Activated T-cell treated with anti-CD3 and anti-CD28 coated beads, Interleukin-2, amount 50 U/mL, for 48 hours (primary cell): ENCODE results near the gene KCNK16.
"Not testable (repeated sequence)": the region's sequence is repeated elsewhere in the genome, so short reads cannot be mapped to it uniquely, and the experiment has no call there.

Source experiments
- DNase-seq, 2 experiments: peaks; one replicate each; pipeline ENCODE4 v3.0.0-alpha.2; 2020

KCNK16 gene

DNA sequence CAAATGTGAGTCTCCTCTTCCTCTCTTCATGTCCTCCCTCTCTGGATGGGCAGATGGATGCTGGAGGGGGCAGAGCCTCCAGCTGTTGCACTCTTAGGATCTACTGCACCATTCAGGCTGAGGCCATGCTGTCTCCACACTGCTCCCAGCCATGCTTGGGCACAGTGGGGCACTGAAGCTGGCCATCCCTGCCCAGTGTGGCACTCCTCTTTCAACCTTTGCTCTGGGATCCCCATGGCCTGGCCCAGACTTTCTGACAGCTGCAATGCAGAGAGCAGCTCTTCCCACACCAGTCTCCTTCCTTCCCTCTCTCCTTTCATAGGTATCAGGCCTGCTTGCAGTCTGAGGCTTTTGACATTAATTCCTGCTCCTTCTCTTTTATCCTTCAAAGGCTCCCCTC is 17.6 kb downstream of the KCNK16 start:
- DNase-seq, result no peak

DNA sequence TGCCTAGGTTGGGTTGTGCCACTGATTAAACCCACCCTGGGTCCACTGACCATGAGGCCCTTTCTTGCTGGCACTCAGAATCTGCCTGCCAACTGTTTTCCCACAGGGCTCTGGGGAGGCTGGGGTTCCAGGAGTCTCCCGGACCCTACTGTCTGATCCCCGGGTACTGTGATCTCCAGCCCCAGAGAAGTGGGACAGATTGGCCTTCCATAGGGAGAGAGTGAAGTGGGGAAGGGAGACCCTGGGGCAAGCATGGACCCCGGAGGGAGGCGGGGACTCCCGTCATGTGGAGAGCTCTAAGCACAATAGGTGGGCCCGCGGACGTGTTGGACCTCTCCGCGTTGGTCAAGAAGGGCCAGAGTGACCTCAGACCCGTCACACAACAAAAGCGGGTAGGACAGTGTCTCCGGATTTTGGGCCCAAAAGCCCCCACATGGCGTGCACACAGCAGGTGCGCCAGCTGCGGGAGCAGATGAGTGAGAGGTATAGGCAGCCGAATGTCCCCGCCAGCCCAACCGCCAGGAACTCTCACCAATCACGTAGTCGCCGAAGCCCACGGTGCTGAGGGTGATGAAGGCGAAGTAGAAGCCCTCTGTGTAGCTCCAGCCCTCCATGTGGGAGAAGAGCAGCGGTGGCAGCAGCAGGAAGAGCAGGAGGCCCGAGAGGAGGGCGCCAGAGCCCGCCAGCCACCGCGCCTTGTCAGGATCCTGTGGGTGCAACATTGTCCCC is 18.9 kb downstream of the KCNK16 start:
- no peak for DNase-seq

DNA sequence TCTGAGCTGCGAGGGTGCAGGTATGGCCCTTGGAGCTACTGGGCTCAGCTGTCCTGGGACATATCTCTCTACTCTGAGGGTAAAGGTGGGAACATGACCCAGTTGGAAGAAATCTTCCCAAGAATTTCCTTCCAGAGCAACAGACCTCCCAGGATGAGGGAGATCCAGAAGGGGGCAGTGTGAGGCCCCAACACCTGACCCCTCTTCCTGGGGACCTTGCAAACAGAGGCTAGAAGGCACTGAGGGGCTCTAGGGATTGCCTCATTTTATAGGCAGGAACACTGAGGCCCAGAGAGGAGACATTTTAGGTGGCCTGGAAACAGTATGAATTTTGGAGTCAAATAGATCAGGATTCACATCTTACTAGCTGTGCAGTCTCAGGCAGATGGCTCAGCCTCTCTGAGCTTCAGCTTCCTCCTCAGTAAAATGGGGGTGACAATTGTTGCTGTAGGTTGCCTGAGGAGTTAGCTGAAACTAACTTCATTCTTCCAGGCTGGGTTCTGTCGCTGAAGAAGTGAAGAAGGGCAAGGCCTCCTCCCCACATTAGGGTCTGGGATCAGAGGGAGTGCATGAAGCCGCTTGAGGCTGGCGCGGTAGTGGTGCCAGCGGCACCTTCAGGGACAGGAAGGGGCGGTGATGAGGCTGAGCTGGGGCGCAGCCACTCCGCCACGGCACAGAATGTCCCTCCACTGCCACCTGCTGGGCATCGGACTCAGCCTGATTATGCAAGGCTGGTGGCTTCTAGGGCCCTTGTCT is 19.7 kb downstream of the KCNK16 start:
- peak; percentile 93 to 94 for DNase-seq

DNA sequence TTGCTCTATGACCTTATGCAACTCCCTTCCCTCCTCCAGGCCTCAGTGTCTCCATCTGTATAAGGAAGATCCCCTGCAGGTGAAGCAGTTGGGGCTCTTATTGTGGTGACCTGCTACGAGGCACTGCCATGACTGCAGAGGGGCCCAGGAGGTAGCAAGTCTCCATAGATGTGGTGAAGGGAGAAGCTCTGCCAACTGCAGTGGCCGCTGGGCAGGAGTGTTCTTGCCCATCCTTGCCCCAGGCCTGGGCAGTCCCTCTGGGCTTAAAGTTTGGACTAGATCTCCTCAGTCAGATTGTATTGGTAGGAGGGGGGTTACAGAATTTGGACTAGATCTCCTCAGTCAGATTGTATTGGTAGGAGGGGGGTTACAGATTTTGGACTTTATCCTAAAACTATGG is 20.5 kb downstream of the KCNK16 start:
- no peak for DNase-seq

DNA sequence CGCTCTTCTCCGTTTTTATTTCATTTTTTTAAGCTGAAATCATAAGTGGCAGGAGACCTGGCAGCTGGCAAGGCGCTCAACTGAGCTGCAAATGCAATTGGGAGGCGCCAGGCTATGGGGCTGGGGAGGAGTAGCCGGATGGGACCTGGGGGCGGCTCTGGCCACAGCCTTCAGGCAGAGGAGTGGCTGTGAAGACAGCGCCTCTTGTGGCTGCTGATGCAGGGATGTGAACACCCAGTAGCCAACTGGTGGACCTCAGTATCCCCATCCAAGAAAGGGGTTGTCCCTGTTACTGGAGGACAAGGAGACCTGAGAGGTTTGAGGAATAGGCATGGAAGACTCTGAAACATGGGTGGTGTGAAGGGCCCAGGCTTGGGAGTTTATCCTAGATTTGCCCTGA is 20.9 kb downstream of the KCNK16 start:
- no peak for DNase-seq

DNA sequence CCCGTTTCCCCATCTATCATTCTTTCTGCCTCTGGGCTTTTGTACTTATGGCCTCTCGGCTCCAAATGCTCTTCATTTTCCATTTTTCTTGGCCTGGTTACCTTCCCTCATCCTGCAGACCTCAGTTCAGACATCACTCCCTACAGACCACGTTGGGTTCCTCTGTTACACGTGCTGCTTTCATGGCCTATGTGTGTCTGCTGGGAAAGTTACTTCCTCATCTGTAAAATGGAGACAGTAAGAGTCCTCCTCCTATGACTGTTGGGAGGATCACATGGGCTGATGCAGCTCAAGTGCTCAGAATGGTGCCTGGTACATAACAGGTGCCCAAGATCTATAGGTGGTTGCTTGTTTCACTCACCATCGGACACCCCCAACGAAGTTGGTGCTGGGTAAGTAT is 21.8 kb downstream of the KCNK16 start:
- DNase-seq, result no peak

GRCh38 chr6:39298061-39298460 is 24.4 kb downstream of the KCNK16 start:
- no peak for DNase-seq

GRCh38 chr6:39296745-39297640 is 25.5 kb downstream of the KCNK16 start:
- no peak for DNase-seq

GRCh38 chr6:39295611-39296011 is 26.9 kb downstream of the KCNK16 start:
- no peak for DNase-seq

- DNase-seq, result no peak
These were observed 27.6 kb downstream of the KCNK16 start for GRCh38 chr6:39294899-39295298.

DNA sequence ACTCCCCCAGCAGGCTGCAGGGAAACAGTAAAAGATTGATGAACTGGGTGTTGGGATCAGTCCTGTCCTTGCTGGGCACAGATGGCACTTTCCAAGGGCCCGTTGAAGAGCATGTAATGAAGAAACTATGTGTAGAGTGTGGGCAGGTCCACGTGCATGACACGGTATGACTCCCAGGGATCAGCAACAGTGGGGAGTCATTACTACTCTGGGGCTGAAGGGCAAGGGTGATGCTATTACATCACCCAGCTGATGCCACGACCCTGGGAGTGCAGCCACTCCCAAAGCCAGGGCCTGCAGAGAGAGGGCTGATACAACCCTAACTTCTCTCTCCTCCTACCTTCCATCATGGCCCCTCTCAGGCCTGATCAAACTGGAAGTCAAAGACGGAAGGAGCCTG is 28.4 kb downstream of the KCNK16 start:
- DNase-seq, result no peak

- no peak for DNase-seq
These were observed 29.9 kb downstream of the KCNK16 start for GRCh38 chr6:39292637-39293036.

DNA sequence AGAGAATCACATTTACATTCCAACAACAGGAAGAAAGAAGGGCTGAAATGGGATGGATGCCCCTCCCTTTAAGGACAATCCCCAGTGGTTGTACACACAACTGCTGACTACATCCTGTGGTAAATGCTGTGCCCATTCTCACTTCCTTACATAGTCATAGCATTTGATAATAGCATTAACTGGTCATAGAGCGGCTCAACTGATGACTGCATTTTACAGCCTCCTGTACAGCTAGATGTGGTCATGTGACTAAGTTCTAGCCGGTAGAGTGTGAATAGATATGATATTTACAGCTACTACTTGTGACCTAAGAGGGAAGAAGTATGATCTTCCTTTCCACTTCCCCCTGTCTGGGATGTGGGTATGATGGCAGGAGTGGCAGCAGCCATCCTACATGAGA is 33.0 kb downstream of the KCNK16 start:
- DNase-seq, result no peak

DNA sequence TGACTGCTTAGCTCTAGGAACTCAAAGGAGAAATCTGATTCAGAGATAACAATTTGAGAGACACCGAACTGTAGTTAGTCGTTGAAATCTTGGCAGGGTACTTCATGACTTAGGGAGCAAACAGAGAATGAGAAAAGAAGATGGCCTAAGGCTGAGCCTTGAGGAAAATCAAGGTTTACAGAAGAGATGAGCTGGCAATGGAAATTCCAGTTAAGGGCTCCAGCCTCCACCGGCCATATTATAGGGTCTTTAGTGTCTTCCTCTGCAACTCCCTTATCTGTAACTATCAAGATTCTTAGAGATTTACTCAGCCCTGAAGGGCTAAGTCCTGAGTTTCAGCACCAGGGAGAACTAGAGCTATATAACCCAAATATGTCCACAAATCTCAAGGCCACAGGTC is 34.9 kb downstream of the KCNK16 start:
- no peak for DNase-seq

DNA sequence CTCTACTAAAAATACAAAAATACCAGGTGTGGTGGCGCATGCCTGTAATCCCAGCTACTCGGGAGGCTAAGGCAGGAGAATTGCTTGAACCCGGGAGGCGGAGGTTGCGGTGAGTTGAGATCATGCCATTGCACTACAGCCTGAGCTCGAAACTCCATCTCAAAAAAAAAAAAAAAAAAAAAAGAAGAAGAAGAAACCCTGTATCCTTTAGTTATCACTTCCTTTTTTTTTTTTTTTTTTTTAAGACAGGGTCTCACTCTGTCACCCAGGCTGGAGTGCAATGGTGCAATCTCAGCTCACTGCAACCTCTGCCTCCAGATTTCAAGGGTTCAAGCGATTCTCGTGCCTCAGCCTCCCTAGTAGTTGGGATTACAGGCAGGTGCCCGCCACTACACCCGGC is 35.9 kb downstream of the KCNK16 start:
- DNase-seq, result not testable (repeated sequence)

DNA sequence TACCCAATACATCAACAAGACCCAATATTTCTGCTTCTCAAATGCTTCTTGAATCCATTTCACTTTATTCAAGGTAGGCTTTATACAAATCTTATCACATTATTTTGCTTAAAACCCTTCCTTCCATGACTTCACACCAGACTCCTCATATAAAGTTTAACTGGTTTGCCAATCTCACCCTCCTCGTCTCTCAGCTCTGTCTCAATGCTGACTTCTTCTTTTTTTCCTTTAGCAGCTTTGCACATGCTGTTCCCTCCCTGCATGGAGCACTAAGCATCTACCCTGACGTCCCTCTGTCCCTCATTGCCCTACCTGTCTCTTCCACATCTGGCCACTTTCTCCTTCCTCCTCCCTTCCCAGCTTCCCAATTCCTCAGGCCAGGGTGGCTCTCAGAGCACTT is 39.7 kb downstream of the KCNK16 start:
- no peak for DNase-seq

GRCh38 chr6:39281312-39281980 is 41.1 kb downstream of the KCNK16 start:
- no peak for DNase-seq

GRCh38 chr6:39280247-39280731 is 42.2 kb downstream of the KCNK16 start:
- no peak for DNase-seq

GRCh38 chr6:39279539-39279938 is 43.0 kb downstream of the KCNK16 start:
- no peak for DNase-seq

GRCh38 chr6:39276379-39276995 is 46.0 kb downstream of the KCNK16 start:
- DNase-seq, result no peak

DNA sequence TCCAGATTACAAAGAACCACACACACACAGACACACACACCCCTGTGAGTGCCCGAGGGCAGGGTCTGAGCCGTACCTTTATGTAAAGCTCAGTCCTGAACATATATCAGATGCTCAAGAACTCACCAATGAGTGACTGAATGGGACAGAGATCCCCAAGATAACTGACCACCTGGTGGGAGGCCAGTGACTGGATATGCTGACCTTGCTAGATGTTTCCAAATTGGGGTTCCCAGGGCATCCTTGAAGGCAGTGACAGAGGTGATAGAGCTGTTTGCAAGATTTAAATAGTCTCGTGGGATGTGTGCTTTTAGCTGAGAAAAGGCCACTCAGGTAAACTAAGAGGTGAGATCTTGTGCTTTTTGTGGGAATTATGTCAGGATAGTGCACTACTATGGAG is 47.6 kb downstream of the KCNK16 start:
- DNase-seq, result no peak

DNA sequence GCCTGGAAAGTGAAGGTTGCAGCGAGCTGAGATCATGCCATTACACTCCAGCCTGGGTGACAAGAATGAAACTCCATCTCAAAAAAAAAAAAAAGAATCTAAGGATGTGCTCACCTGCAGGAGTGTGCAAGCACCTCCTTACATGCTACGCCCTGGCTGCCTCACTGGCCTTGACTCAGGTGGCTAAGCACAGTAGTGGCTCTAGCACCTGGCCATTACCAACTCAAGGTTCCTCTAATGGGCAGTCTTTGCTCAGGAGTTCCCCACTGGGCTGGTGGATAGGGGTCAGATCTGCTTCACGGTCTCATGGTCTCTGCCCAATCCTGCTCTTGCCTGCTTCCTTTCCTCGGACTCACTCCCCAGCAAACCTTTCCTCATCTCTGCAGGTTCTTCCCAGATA is 48.0 kb downstream of the KCNK16 start:
- no peak for DNase-seq
